Esophagus muscularis mucosa (tissue), 4 donors: Measurements from ENCODE around the gene MAGI2. TPM values are rescaled to one million over a fixed set of nuclear protein-coding genes. Genes with fewer than 3 reads are reported as not detected.

ENCODE experiments used
- DNase-seq: peaks from one replicate; pipeline ENCODE4 v3.0.0-alpha.2; 2017; ENCODE audit errors: extremely low spot score
- H3K27ac ChIP-seq, 4 donors: fragments of 200-600 bp; sonication (generic); replicated peaks in 1 of 4; 1 replicate in 3 of 4; 2 replicates in 1 of 4; pipeline ENCODE4 v1.5.1; 2016 to 2019; ENCODE audit warnings: mild to moderate bottlenecking in 1 of 4
- H3K27me3 ChIP-seq, 4 donors: fragments of 200-600 bp; sonication (generic); one replicate each; pipeline versions ENCODE4 v1.5.1 to v1.6.0; 2016 to 2019
- H3K36me3 ChIP-seq, 4 donors: fragments of 200-600 bp; sonication (generic); one replicate each; pipeline ENCODE4 v1.5.1; 2016 to 2019
- H3K4me1 ChIP-seq, 4 donors: fragments of 200-600 bp; sonication (generic); one replicate each; pipeline ENCODE4 v1.5.1; 2016 to 2019
- H3K4me3 ChIP-seq, 4 donors: fragments of 200-600 bp; sonication (generic); 1 replicate in 2 of 4; 2 replicates in 2 of 4; pipeline ENCODE4 v1.5.1; 2016 to 2019; ENCODE audit warnings: mild to moderate bottlenecking in 4 of 4, moderate library complexity in 1 of 4
- H3K9me3 ChIP-seq, 4 donors: fragments of 200-600 bp; sonication (generic); 1 replicate in 3 of 4; 2 replicates in 1 of 4; pipeline ENCODE4 v1.5.1; 2016 to 2019
- EP300 ChIP-seq: sonication (generic); formaldehyde crosslinking; IDR thresholded peaks from one replicate; pipeline ENCODE4 v1.6.1; 2017; ENCODE audit warnings: antibody characterized with exemption
- POLR2A ChIP-seq: fragments of 450-650 bp; IDR thresholded peaks from one replicate; pipeline ENCODE4 v1.6.1; 2017; ENCODE audit warnings: antibody characterized with exemption, moderate library complexity, mild to moderate bottlenecking, low read depth
- POLR2AphosphoS5 ChIP-seq, 2 donors: sonication (generic); formaldehyde crosslinking; IDR thresholded peaks; one replicate each; pipeline ENCODE4 v1.6.1; 2017; ENCODE audit warnings: antibody characterized with exemption in 2 of 2
- WGBS: methylation state at CpG from one replicate; pipeline ENCODE4 v1.1.5; 2018; 5-methylcytosine and 5-hydroxymethylcytosine counted together
- intact Hi-C: fragments of 100-400 bp; cut with DNase I; formaldehyde crosslinking; loops from one replicate; pipeline ENCODE4 v1.15.1; 2023
- total RNA-seq, 4 donors: library from RNA; depleted of rRNA; stranded (reverse); fragments of >200 nt; gene quantifications; one replicate each; pipeline versions ENCODE4 v1.1.0 to v1.2.1, GENCODE V29; 2016
- TF ChIP-seq, protein P1 (sequence below), 3 experiments: fragments of 200-600 bp in 2 of 3; fragments of 450-650 bp in 1 of 3; sonication (generic) in 2 of 3; IDR thresholded peaks; one replicate each; pipeline ENCODE4 v1.5.1; 2017 to 2019; ENCODE audit warnings: antibody characterized with exemption in 3 of 3, mild to moderate bottlenecking in 2 of 3, moderate library complexity in 1 of 3

The MAGI2 gene
- total RNA-seq, 4 donors from 2014 or later, result 14.4 to 22.3 (median 21.2) TPM

DNA sequence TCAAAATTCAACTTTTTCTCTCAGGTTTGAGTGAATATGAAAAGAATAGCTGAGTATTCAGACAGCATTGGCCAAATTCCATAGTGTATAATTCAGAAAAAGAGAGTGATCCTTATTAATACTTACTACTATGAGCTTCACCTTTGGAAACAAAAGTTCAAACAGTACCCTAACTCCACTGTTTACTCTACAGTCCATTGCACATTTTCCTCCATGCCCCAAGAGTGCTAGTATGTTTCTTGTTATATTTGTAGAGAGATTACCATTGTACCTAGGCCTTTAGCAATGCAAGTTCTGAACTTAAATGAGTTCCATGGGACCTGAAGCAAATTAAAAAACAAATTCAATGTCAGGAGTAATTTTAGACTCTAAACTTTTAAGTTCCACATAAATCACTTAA lies 48.1 kb downstream of the MAGI2 start:
- Histone ChIP-seq H3K4me1 (peaks cover 0 to 48% (median 37%) of the 10 kb centered on the region in 4 donors), H3K9me3 (no peaks in the 10 kb centered on the region), H3K4me3 (no peak overlapping the region), H3K27me3 (no peaks in the 10 kb centered on the region), H3K27ac (no peak overlapping the region), H3K36me3 (no peaks in the 10 kb centered on the region)
- intact Hi-C loops, result loop anchor here (10.0 kb wide), 1 partner anchor 49 kb away; the partner anchor contains the start of gene MAGI2
- TF ChIP-seq POLR2A (no peak), POLR2AphosphoS5 (IDR thresholded peaks at IDR 0.05) (no peak), EP300 (no peak)
- TF ChIP-seq, protein P1, sequence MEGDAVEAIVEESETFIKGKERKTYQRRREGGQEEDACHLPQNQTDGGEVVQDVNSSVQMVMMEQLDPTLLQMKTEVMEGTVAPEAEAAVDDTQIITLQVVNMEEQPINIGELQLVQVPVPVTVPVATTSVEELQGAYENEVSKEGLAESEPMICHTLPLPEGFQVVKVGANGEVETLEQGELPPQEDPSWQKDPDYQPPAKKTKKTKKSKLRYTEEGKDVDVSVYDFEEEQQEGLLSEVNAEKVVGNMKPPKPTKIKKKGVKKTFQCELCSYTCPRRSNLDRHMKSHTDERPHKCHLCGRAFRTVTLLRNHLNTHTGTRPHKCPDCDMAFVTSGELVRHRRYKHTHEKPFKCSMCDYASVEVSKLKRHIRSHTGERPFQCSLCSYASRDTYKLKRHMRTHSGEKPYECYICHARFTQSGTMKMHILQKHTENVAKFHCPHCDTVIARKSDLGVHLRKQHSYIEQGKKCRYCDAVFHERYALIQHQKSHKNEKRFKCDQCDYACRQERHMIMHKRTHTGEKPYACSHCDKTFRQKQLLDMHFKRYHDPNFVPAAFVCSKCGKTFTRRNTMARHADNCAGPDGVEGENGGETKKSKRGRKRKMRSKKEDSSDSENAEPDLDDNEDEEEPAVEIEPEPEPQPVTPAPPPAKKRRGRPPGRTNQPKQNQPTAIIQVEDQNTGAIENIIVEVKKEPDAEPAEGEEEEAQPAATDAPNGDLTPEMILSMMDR (IDR thresholded peaks at IDR 0.05), result no peak
- no peak for DNase-seq

DNA sequence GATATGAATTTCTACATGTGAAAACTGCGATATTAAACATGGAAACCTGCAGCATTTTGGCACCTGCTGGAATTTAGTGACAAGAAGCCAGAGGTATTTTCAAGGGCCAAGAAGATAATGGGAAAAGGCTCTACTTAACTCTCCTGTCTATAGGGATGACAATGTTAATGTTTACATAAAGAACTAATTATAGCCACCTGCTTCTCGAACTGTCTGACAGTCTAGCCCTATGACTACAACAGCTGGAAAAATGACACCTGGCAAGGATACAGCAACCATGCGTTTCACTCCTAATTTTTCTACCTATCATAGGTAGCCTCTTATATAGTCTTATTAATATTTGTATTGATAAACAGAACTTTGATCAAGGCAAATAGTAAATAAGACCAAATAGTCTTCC lies 49.6 kb downstream of the MAGI2 start:
- Histone ChIP-seq H3K9me3 (no peaks in the 10 kb centered on the region), H3K36me3 (no peaks in the 10 kb centered on the region), H3K27ac (peak overlapping the region; percentile 40 to 63 (median 55)), H3K27me3 (no peaks in the 10 kb centered on the region), H3K4me1 (peaks cover 0 to 50% (median 37%) of the 10 kb centered on the region in 4 donors), H3K4me3 (no peak overlapping the region)
- 40% methylated on average over 3 of the region's 3 CpGs for WGBS
- TF ChIP-seq, protein P1 (IDR thresholded peaks at IDR 0.05), result no peak
- TF ChIP-seq POLR2AphosphoS5 (IDR thresholded peaks at IDR 0.05), result no peak
- TF ChIP-seq POLR2A, result no peak
- no peak for TF ChIP-seq EP300
- no peak for DNase-seq
- intact Hi-C loops, result loop anchor here (10.0 kb wide), 1 partner anchor 51 kb away; the partner anchor contains the start of gene MAGI2

DNA sequence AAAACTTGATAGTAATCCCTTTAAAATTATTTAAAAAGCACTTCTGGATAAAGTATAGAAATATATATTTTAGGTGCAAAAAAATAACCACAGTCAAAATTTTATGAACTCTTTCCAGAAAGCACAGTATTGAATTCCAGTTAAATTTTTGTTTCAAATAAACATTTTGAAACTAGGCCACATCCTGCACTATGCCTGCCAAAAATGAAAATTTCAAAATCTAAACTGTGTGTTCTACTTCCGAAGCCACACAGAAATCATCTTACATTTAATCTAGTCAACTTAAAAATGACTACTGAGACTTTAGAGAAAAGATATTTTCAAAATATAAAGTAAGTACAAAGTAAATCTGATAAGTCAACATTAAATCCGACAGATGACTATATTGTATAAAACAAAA lies 50.0 kb downstream of the MAGI2 start:
- no peak for TF ChIP-seq POLR2AphosphoS5 (IDR thresholded peaks at IDR 0.05)
- no peak for TF ChIP-seq POLR2A
- TF ChIP-seq, protein P1 (IDR thresholded peaks at IDR 0.05), result no peak
- no peak for TF ChIP-seq EP300
- intact Hi-C loops, result loop anchor here (10.0 kb wide), 1 partner anchor 51 kb away; the partner anchor contains the start of gene MAGI2
- Histone ChIP-seq H3K27ac (peak overlapping the region; percentile 40 to 63 (median 55)), H3K36me3 (no peaks in the 10 kb centered on the region), H3K27me3 (no peaks in the 10 kb centered on the region), H3K4me1 (peaks cover 0 to 50% (median 40%) of the 10 kb centered on the region in 4 donors), H3K9me3 (no peaks in the 10 kb centered on the region), H3K4me3 (no peak overlapping the region)
- WGBS, result 33% methylated on average over 2 of the region's 2 CpGs
- no peak for DNase-seq

DNA sequence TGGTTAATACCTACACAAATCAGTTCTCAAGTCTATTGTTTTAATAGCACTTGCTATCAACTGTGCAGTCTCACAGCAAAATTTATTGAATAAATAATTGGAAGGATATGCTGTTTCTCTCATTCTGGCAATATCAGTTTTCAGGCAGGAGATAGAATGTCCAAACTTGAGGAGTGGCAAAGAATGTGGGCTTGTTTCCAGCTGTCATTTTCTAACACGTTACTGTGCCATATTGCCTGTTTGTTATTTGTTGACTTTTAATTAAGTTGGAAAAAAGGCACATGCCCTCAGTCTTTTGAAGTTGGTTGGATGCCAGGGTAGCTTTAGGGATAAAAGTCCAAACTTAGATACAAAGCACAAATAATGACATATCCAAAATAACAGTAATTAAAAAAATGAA lies 52.2 kb downstream of the MAGI2 start:
- no peaks in the 10 kb centered on the region for H3K36me3 ChIP-seq
- no peak overlapping the region for H3K27ac ChIP-seq
- no peak for DNase-seq
- H3K4me3 ChIP-seq, result no peak overlapping the region
- WGBS, result 25% methylated on average over 1 of the region's 1 CpG
- H3K4me1 ChIP-seq, result peaks cover 0 to 56% (median 45%) of the 10 kb centered on the region in 4 donors
- H3K27me3 ChIP-seq, result no peaks in the 10 kb centered on the region
- no peak for TF ChIP-seq POLR2AphosphoS5 (IDR thresholded peaks at IDR 0.05)
- TF ChIP-seq POLR2A, result no peak
- TF ChIP-seq EP300, result no peak
- intact Hi-C loops, result loop anchor here (10.0 kb wide), 1 partner anchor 54 kb away; the partner anchor contains the start of gene MAGI2
- no peaks in the 10 kb centered on the region for H3K9me3 ChIP-seq

DNA sequence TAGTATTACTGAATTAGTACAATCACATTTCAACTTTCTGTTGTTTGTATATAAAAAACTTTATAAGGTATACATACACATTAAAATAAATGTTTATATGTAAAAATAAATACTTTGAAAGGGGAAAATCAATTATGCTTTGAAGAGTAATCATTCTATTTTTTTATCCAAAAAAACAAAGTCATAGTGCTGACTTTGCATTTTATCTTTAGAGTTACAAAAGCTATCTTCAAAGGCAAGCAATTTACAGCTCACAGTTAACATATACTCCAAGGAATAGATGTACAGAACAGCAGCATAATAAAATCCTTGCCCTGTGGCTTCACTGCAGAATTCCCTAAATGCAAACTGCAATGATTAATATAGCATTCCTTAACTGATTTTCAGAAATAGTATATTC lies 53.2 kb downstream of the MAGI2 start:
- Histone ChIP-seq H3K9me3 (no peaks in the 10 kb centered on the region), H3K27ac (no peak overlapping the region), H3K4me3 (no peak overlapping the region), H3K4me1 (peaks cover 0 to 51% (median 41%) of the 10 kb centered on the region in 4 donors), H3K27me3 (no peaks in the 10 kb centered on the region), H3K36me3 (no peaks in the 10 kb centered on the region)
- intact Hi-C loops, result loop anchor here (10.0 kb wide), 1 partner anchor 55 kb away; the partner anchor contains the start of gene MAGI2
- TF ChIP-seq POLR2A, result no peak
- no peak for TF ChIP-seq POLR2AphosphoS5 (IDR thresholded peaks at IDR 0.05)
- TF ChIP-seq, protein P1 (IDR thresholded peaks at IDR 0.05), result no peak
- TF ChIP-seq EP300, result no peak
- no peak for DNase-seq
